ENCODE measurements around the gene CHRNA4. TPM values are rescaled to one million over a fixed set of nuclear protein-coding genes. Genes with fewer than 3 reads are reported as not detected.

The CHRNA4 gene
- polyA plus RNA-seq, 1 experiment, result not detected

DNA sequence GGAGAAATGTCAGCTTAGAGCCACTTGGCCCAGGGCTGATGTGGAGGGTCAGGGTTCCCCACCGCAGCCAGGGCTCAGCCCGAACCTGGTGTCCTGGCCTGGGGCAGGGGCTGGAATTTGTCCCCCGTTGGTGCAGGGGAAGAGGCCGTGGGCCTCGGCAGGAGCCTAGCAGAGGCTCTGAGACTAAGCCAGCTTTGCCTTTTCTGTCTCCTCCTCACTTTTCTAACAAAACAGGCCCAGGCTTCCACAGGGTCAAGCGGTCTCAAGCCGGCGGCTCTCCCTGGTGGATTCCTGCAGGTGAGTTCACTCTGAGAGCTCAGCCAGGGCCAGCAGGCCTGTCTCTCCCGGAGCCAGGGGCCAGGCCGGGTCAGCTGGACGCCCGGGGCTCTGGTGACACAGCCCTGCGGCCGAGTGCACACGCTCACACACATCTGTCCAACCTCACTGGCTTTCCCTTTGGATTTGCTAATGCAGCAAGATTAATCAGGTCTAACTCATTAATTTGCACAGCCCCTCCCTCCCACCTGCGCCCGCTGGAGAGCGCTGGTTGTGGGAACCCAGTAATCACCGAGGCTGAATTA is 2.9 kb upstream of the CHRNA4 start:
- Histone ChIP-seq H3K27ac (ENCODE audit: low read depth, low read length) (no peak overlapping the region), H3K9me3 (ENCODE audit: control insufficient read depth, insufficient read depth, low read length) (peaks cover 10% of the 10 kb centered on the region; the same call in 1 of the 2 replicates), H3K27me3 (ENCODE audit: control insufficient read depth, insufficient read depth, low read length) (peaks cover 14% of the 10 kb centered on the region), H3K4me3 (ENCODE audit: low read depth, low read length) (no peak overlapping the region)
- CTCF ChIA-PET, result no interaction called here
- DNase-seq (ENCODE audit: low read depth, low spot score), result no peak
- TF ChIP-seq, protein P1, sequence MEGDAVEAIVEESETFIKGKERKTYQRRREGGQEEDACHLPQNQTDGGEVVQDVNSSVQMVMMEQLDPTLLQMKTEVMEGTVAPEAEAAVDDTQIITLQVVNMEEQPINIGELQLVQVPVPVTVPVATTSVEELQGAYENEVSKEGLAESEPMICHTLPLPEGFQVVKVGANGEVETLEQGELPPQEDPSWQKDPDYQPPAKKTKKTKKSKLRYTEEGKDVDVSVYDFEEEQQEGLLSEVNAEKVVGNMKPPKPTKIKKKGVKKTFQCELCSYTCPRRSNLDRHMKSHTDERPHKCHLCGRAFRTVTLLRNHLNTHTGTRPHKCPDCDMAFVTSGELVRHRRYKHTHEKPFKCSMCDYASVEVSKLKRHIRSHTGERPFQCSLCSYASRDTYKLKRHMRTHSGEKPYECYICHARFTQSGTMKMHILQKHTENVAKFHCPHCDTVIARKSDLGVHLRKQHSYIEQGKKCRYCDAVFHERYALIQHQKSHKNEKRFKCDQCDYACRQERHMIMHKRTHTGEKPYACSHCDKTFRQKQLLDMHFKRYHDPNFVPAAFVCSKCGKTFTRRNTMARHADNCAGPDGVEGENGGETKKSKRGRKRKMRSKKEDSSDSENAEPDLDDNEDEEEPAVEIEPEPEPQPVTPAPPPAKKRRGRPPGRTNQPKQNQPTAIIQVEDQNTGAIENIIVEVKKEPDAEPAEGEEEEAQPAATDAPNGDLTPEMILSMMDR (IDR thresholded peaks at IDR 0.05; ENCODE audit: low read depth, low read length), result no peak
- POLR2A ChIA-PET, result no interaction called here

DNA sequence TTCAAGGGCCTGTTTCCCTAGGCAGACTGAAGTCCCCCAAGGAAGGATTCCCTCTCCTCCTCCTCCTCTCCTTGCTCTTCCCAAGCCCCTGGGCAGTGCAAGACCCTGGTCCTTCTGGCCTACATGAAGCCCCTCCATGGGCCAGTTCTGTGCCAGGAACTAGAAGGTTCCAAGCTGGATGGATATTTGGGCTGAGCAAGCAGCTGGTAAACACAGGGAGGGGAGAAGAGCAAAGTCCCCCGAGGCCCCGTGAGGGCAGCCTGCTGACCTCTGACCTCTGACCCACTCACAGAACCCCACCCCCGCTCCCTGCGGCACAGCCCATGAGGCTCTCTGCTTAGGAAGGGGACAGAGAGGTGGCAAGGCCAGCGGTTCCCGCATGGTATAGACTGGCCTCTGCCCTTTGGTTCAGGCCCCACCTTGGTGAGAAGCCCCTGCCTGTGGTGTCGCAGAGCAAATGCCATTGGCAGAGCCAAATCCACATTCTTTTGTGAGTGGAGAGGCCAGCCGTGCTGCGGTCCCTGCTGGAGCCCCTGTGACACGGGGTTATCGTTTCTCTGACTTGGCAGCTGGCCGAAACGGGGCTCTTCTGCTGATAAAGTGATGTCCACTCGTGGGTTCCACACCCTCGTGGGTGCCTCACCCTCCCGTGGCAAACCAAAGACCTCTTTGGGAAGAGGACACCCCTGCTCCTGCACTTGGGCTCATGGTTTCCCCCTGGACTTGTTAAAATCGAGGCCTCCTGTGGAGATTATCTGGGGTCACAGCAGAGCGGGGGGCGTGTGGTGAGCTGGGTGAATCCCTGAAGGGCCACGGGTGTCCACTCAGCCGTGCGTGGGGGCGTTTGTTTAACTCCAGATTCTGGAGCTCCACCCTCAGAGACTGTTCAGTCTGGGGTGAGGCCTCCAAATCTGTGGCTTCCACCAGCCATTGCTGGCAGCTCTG is 2.1 kb upstream of the CHRNA4 start:
- no peak for DNase-seq (ENCODE audit: low read depth, low spot score)
- H3K27me3 ChIP-seq (ENCODE audit: control insufficient read depth, insufficient read depth, low read length), result peaks cover 11% of the 10 kb centered on the region
- no peak overlapping the region for H3K4me3 ChIP-seq (ENCODE audit: low read depth, low read length)
- peaks cover 13% of the 10 kb centered on the region; the same call in 1 of the 2 replicates for H3K9me3 ChIP-seq (ENCODE audit: control insufficient read depth, insufficient read depth, low read length)
- ChIA-PET CTCF (no interaction called here), POLR2A (no interaction called here)
- TF ChIP-seq, protein P1 (IDR thresholded peaks at IDR 0.05; ENCODE audit: low read depth, low read length), result no peak
- no peak overlapping the region for H3K27ac ChIP-seq (ENCODE audit: low read depth, low read length)

DNA sequence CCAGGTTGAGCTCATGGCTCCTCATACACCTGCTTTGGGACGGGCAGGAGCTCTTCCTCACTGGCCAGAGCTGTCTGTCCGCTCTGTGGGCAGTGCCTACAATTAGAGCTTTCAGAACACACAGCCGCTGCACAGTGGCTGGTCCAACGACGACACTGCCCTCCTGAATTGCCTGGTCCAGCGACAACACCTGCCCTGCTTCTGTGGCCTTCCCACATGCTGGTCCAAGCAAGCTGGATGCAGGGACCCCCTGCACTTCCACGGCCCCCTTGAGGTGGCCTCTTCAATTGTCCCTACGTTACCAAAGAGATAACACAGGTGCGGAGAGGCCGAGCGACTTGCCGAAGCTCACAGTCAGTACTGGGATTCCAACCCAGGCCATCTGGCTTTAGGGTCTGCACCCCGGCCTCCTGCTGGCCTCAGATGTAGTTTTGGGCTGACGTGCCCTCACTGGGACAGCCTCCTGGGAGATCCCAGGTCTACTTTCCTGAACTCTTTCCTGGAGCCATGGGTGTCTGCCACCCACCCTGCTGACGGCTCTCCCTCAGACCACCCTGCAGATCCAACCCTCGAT is 1.4 kb upstream of the CHRNA4 start:
- TF ChIP-seq, protein P1 (IDR thresholded peaks at IDR 0.05; ENCODE audit: low read depth, low read length), result no peak
- ChIA-PET POLR2A (no interaction called here), CTCF (no interaction called here)
- Histone ChIP-seq H3K4me3 (ENCODE audit: low read depth, low read length) (no peak overlapping the region), H3K27me3 (ENCODE audit: control insufficient read depth, insufficient read depth, low read length) (peaks cover 11% of the 10 kb centered on the region), H3K27ac (ENCODE audit: low read depth, low read length) (no peak overlapping the region), H3K9me3 (ENCODE audit: control insufficient read depth, insufficient read depth, low read length) (peaks cover 20% of the 10 kb centered on the region; the same call in 1 of the 2 replicates)
- no peak for DNase-seq (ENCODE audit: low read depth, low spot score)

- TF ChIP-seq, protein P1 (IDR thresholded peaks at IDR 0.05; ENCODE audit: low read depth, low read length), result no peak
- H3K27ac ChIP-seq (ENCODE audit: low read depth, low read length), result no peak overlapping the region
- POLR2A ChIA-PET, result no interaction called here
- H3K4me3 ChIP-seq (ENCODE audit: low read depth, low read length), result no peak overlapping the region
- CTCF ChIA-PET, result no interaction called here
- peaks cover 11% of the 10 kb centered on the region for H3K27me3 ChIP-seq (ENCODE audit: control insufficient read depth, insufficient read depth, low read length)
- H3K9me3 ChIP-seq (ENCODE audit: control insufficient read depth, insufficient read depth, low read length), result peaks cover 27% of the 10 kb centered on the region
- no peak for DNase-seq (ENCODE audit: low read depth, low spot score)
These were observed 628 bp upstream of the CHRNA4 start for GRCh38 chr20:63361519-63362435.
